HepG2 (cell line): ENCODE data around the gene RPRD2. TPM values are rescaled to one million over a fixed set of nuclear protein-coding genes. Genes with fewer than 3 reads are reported as not detected.

Experiments used
- ATAC-seq: fragments of 200-7000 bp; cut with Tn5 transposase; 3 replicates; pipeline ENCODE4 v1.9.1; 2020; ENCODE audit warnings: mild to moderate bottlenecking, moderate library complexity
- BruUV-seq: library from RNA; stranded (reverse); fragments of 400-500 nt; replicated peaks from 2 replicates; lab custom pipeline; 2021; lab: Mats Ljungman, UMichigan
- CTCF ChIA-PET: fragments of 300-600 bp; formaldehyde crosslinking; extraction: SDS; loops from one replicate; lab custom pipeline; 2021; ENCODE audit warnings: low total read pairs, inconsistent platforms, low intra/inter-chr PET ratio; lab: Yijun Ruan, JAX
- POLR2A ChIA-PET: fragments of 350-600 bp; sonication (Branson Sonifier 250); formaldehyde crosslinking; loops from one replicate; lab custom pipeline; 2020; ENCODE audit warnings: antibody characterized with exemption, inconsistent platforms; lab: Yijun Ruan, JAX
- DNase-seq: peaks from one replicate; pipeline ENCODE4 v3.0.0-alpha.2; 2015; ENCODE audit warnings: low spot score
- FAIRE-seq: peaks from 3 replicates; lab custom pipeline; 2011; peaks lifted over from hg19 to GRCh38; lab: Jason Lieb, UNC
- H2AFZ ChIP-seq: one replicate; pipeline ENCODE4 v1.6.1; 2011; ENCODE audit warnings: low read length, inconsistent platforms
- H3K27ac ChIP-seq: fragments of 300-600 bp; 3 replicates; pipeline ENCODE4 v1.8.0; 2011; ENCODE audit warnings: mixed run types, mild to moderate bottlenecking, mixed read lengths, low read length, inconsistent platforms; ENCODE audit not compliant: insufficient read depth; ENCODE audit errors: extremely low read length
- H3K27me3 ChIP-seq, 2 experiments: fragments of 200-600 bp in 1 of 2; 2 replicates in 1 of 2; 3 replicates in 1 of 2; pipeline versions ENCODE4 v1.6.0 to v1.8.0; 2011; ENCODE audit warnings: low read length in 2 of 2, mild to moderate bottlenecking in 2 of 2, moderate library complexity in 2 of 2, inconsistent platforms in 1 of 2; ENCODE audit not compliant: insufficient read depth in 2 of 2, control insufficient read depth in 1 of 2
- H3K36me3 ChIP-seq, 2 experiments: fragments of 200-600 bp in 1 of 2; replicated peaks in 1 of 2; 2 replicates in 1 of 2; 3 replicates in 1 of 2; pipeline versions ENCODE4 v1.5.1 to v1.8.0; 2011; ENCODE audit warnings: low read length in 2 of 2, inconsistent platforms in 1 of 2; ENCODE audit not compliant: insufficient read depth in 2 of 2, control insufficient read depth in 1 of 2
- H3K4me1 ChIP-seq: 2 replicates; pipeline ENCODE4 v1.5.1; 2012; ENCODE audit warnings: low read length, inconsistent platforms; ENCODE audit not compliant: insufficient read depth
- H3K4me2 ChIP-seq: 2 replicates; pipeline ENCODE4 v1.6.0; 2011; ENCODE audit warnings: low read depth, low read length, inconsistent platforms
- H3K4me3 ChIP-seq, 3 experiments: fragments of 200-600 bp in 1 of 3; sonication (generic), shearing (Covaris generic) in 1 of 3; replicated peaks in 1 of 3; 2 replicates each; pipeline ENCODE4 v1.5.1; 2011 to 2016; ENCODE audit warnings: low read length in 3 of 3, inconsistent platforms in 2 of 3, low read depth in 2 of 3, mild to moderate bottlenecking in 2 of 3, control low read depth in 1 of 3, mixed read lengths in 1 of 3; ENCODE audit not compliant: insufficient read depth in 1 of 3
- H3K79me2 ChIP-seq: one replicate; pipeline ENCODE4 v1.6.1; 2011; ENCODE audit warnings: low read length, inconsistent platforms; ENCODE audit not compliant: insufficient read depth
- H3K9ac ChIP-seq: 2 replicates; pipeline ENCODE4 v1.6.0; 2011; ENCODE audit warnings: mild to moderate bottlenecking, low read depth, low read length, inconsistent platforms; ENCODE audit not compliant: insufficient read depth
- H3K9me3 ChIP-seq: 2 replicates; pipeline ENCODE4 v1.5.1; 2012; ENCODE audit warnings: mild to moderate bottlenecking, low read length
- H4K20me1 ChIP-seq: 2 replicates; pipeline ENCODE4 v1.6.0; 2011; ENCODE audit warnings: inconsistent platforms, mild to moderate bottlenecking, low read length, moderate library complexity; ENCODE audit not compliant: insufficient read depth
- ARID3A ChIP-seq: IDR thresholded peaks from 2 replicates; pipeline ENCODE4 v1.6.1; 2012; ENCODE audit warnings: low read depth, low read length, improper control_type of control experiment
- FIP1L1 ChIP-seq: fragments of 200-400 bp; formaldehyde crosslinking; IDR thresholded peaks from 2 replicates; pipeline ENCODE4 v1.6.1; 2018; ENCODE audit warnings: low read depth, mild to moderate bottlenecking, low read length, moderate library complexity, borderline replicate concordance; ENCODE audit not compliant: insufficient read depth
- HOXD1 ChIP-seq: sonication (generic); formaldehyde crosslinking; IDR thresholded peaks from 2 replicates; pipeline ENCODE4 v1.5.0; 2020; ENCODE audit warnings: missing genetic modification reagents
- MEIS1 ChIP-seq: sonication (generic); formaldehyde crosslinking; IDR thresholded peaks from 2 replicates; pipeline ENCODE4 v1.9.0; 2021; ENCODE audit warnings: mild to moderate bottlenecking, missing genetic modification reagents, moderate library complexity, borderline replicate concordance
- PRDM15 ChIP-seq: sonication (generic); formaldehyde crosslinking; IDR thresholded peaks from 2 replicates; pipeline ENCODE4 v1.4.0; 2020; ENCODE audit warnings: missing genetic modification reagents
- RARG ChIP-seq: sonication (generic); formaldehyde crosslinking; IDR thresholded peaks from 2 replicates; pipeline ENCODE4 v1.4.0; 2020; ENCODE audit warnings: low read depth, mild to moderate bottlenecking, missing genetic modification reagents
- RFX1 ChIP-seq: fragments of 450-650 bp; IDR thresholded peaks from 2 replicates; pipeline ENCODE4 v1.6.1; 2017
- RFX5 ChIP-seq: IDR thresholded peaks from 2 replicates; pipeline ENCODE4 v1.6.1; 2011; ENCODE audit warnings: low read depth, low read length, improper control_type of control experiment
- SIN3B ChIP-seq: fragments of 150-350 bp; IDR thresholded peaks from 2 replicates; pipeline ENCODE4 v1.6.1; 2014; ENCODE audit warnings: low read length
- SMARCC2 ChIP-seq: fragments of 450-650 bp; IDR thresholded peaks from 2 replicates; pipeline ENCODE4 v1.6.1; 2017; ENCODE audit warnings: antibody characterized with exemption, mild to moderate bottlenecking
- SRF ChIP-seq: IDR thresholded peaks from 2 replicates; pipeline ENCODE4 v1.6.1; 2011; ENCODE audit warnings: mild to moderate bottlenecking, low read depth, low read length, moderate library complexity
- ZBTB49 ChIP-seq: sonication (generic); formaldehyde crosslinking; IDR thresholded peaks from 2 replicates; pipeline ENCODE4 v1.4.0; 2020; ENCODE audit warnings: missing genetic modification reagents, borderline replicate concordance
- ZFX ChIP-seq: sonication (generic); formaldehyde crosslinking; IDR thresholded peaks from 2 replicates; pipeline ENCODE4 v1.4.0; 2020; ENCODE audit warnings: mild to moderate bottlenecking, low read depth, missing genetic modification reagents, moderate library complexity
- ZNF3 ChIP-seq: IDR thresholded peaks from 2 replicates; pipeline ENCODE4 v1.7.0; 2017; ENCODE audit warnings: inconsistent platforms
- ZNF383 ChIP-seq: sonication (generic); formaldehyde crosslinking; IDR thresholded peaks from 2 replicates; pipeline ENCODE4 v1.4.0; 2020; ENCODE audit warnings: missing genetic modification reagents, mild to moderate bottlenecking, borderline replicate concordance
- ZNF431 ChIP-seq: sonication (generic); formaldehyde crosslinking; IDR thresholded peaks from 2 replicates; pipeline ENCODE4 v1.9.0; 2022; ENCODE audit warnings: missing genetic modification reagents, low read depth, mild to moderate bottlenecking, borderline replicate concordance
- ZNF546 ChIP-seq: sonication (generic); formaldehyde crosslinking; conservative IDR thresholded peaks from 2 replicates; pipeline ENCODE4 v1.8.1; 2023; ENCODE audit warnings: mild to moderate bottlenecking, missing genetic modification reagents
- ZSCAN9 ChIP-seq: IDR thresholded peaks from 2 replicates; pipeline ENCODE4 v1.6.1; 2016; ENCODE audit warnings: borderline replicate concordance
- WGBS: methylation state at CpG from one replicate; pipeline ENCODE4 v1.1.6; 2017; ENCODE audit warnings: low lambda C conversion rate; 5-methylcytosine and 5-hydroxymethylcytosine counted together
- in situ Hi-C: cut with HindIII; loops from 2 replicates; pipeline ENCODE4 v1.10.0; 2017; ENCODE audit warnings: low pct_unique_long_range_greater_than_20kb; ENCODE audit not compliant: extremely low pct_ligation_motif_present
- intact Hi-C: fragments of 100-400 bp; cut with micrococcal nuclease; formaldehyde crosslinking; loops from one replicate; pipeline ENCODE4 v1.10.0; 2022; ENCODE audit not compliant: unreplicated experiment
- polyA plus RNA-seq, 8 experiments: library from polyadenylated mRNA; depleted of rRNA in 3 of 8; stranded (reverse) in 7 of 8; unstranded in 1 of 8; fragments of >200 nt; fragmentation: Illumina TruSeq in 4 of 8; extraction: Trizol in 4 of 8; gene quantifications; 2 replicates each; pipeline versions ENCODE4 v1.2.1 to v1.2.3, GENCODE V29; 2011 to 2016; ENCODE audit warnings: low read depth in 4 of 8, missing spikeins in 1 of 8, mixed read lengths in 1 of 8; ENCODE audit not compliant: insufficient read depth in 1 of 8
- total RNA-seq, 5 experiments: library from RNA; depleted of rRNA; stranded (reverse); fragments of >200 nt; fragmentation: Illumina TruSeq; extraction: Trizol; gene quantifications; 2 replicates each; pipeline ENCODE4 v1.2.3, GENCODE V29; 2016; ENCODE audit warnings: low read depth in 1 of 5

RPRD2 gene
- total and polyA plus RNA-seq, 2 of the 13 experiments (the other 11 are each of a cell fraction or from before 2014, with no cell fraction given), result 8.0 to 8.9 TPM

- Histone ChIP-seq H4K20me1 (no peaks in the 10 kb centered on the region), H3K9ac (no peak overlapping the region), H2AFZ (no peak overlapping the region), H3K4me3 (no peak overlapping the region), H3K9me3 (no peaks in the 10 kb centered on the region), H3K4me2 (no peak overlapping the region), H3K27me3 (no peaks in the 10 kb centered on the region; a peak in 1 of 5 replicates), H3K27ac (no peak overlapping the region), H3K4me1 (peaks cover 25% of the 10 kb centered on the region), H3K36me3 (peaks cover 2 to 3% of the 10 kb centered on the region in 2 experiments; a peak in 1 of 5 replicates), H3K79me2 (no peaks in the 10 kb centered on the region)
- no peak for TF ChIP-seq SRF
- TF ChIP-seq RFX1, result no peak
- TF ChIP-seq MEIS1 (CRISPR knock-in tag), result no peak
- no peak for TF ChIP-seq ZFX (CRISPR knock-in tag)
- no peak for TF ChIP-seq PRDM15 (CRISPR knock-in tag)
- no peak for TF ChIP-seq ARID3A
- TF ChIP-seq SMARCC2, result no peak
- no peak for TF ChIP-seq SIN3B
- TF ChIP-seq ZNF431 (CRISPR knock-in tag), result no peak
- no peak for TF ChIP-seq RFX5
- no peak for TF ChIP-seq ZBTB49 (CRISPR knock-in tag)
- TF ChIP-seq RARG, result no peak
- no peak for TF ChIP-seq HOXD1 (CRISPR knock-in tag)
- TF ChIP-seq ZNF383, result no peak
- TF ChIP-seq ZNF3 (CRISPR knock-in tag), result no peak
- no peak for TF ChIP-seq ZNF546 (CRISPR knock-in tag)
- no peak for TF ChIP-seq FIP1L1
- TF ChIP-seq ZSCAN9 (CRISPR knock-in tag), result no peak
- ChIA-PET POLR2A (interaction anchor here (1.0 kb wide), 1 partner anchor 25 kb away, joined by 3 read pairs; the partner anchor contains the start of gene TARS2), CTCF (no interaction called here)
- FAIRE-seq (no peak), DNase-seq (no peak), ATAC-seq (no peak)
- in situ Hi-C loops, result no loop called here
- 89% methylated on average over 15 of the region's 17 CpGs for WGBS
- BruUV-seq, result no TSS peak
- intact Hi-C loops, result no loop called here
Measured at GRCh38 chr1:150511985-150512660, 148.2 kb downstream of the RPRD2 start.
